Measurements from ENCODE around the gene GAREM2.

The GAREM2 gene

GRCh38 chr2:26172871-26173775, at the start of gene GAREM2:
Gene GAREM2 (plus strand): TSS chr2:26173088. CDS start chr2:26173221, 133 bp downstream.
- H3K79me2 ChIP-seq (ENCODE audit: insufficient read depth, low read length): no peaks in the 10 kb centered on the region
- H3K27ac ChIP-seq (ENCODE audit: low read depth, low read length, poor library complexity, severe bottlenecking): no peak within 1 kb of the TSS
- H3K9ac ChIP-seq (ENCODE audit: low read length): no peak within 1 kb of the TSS; the same call in 1 of the 2 replicates
- no peaks in the 10 kb centered on the region for H3F3A ChIP-seq (ENCODE audit: insufficient read depth, low read length)
- TF ChIP-seq EZH2 (IDR thresholded peaks at IDR 0.05; ENCODE audit: borderline replicate concordance, low read length) (no peak), CTCF (IDR thresholded peaks at IDR 0.05; ENCODE audit: low read length) (no peak)
- H3K9me2 ChIP-seq (ENCODE audit: low read depth, low read length): no peaks in the 10 kb centered on the region
- H3K4me3 ChIP-seq (ENCODE audit: low read depth, low read length, poor library complexity, severe bottlenecking): peak within 1 kb of the TSS; percentile 49
- peak within 1 kb of the TSS; percentile 67 for H3K4me2 ChIP-seq (ENCODE audit: low read length)
- H4K20me1 ChIP-seq (ENCODE audit: insufficient read depth, low read length): no peaks in the 10 kb centered on the region
- H3K27me3 ChIP-seq (ENCODE audit: insufficient read depth, low read length): 0 out of 2 replicates have a peak, but pooled peaks cover 6% of the 10 kb centered on the region
- H3K9me3 ChIP-seq (ENCODE audit: low read length): no peaks in the 10 kb centered on the region
- no peaks in the 10 kb centered on the region for H3K4me1 ChIP-seq (ENCODE audit: insufficient read depth, low read length, severe bottlenecking)
- no peak within 1 kb of the TSS for H2AFZ ChIP-seq (ENCODE audit: low read length)
- H3K36me3 ChIP-seq (ENCODE audit: insufficient read depth, low read length): no peaks in the 10 kb centered on the region

- Histone ChIP-seq H3K4me1 (ENCODE audit: insufficient read depth, low read length, severe bottlenecking) (no peaks in the 10 kb centered on the region), H3K9me2 (ENCODE audit: low read depth, low read length) (no peaks in the 10 kb centered on the region), H3K36me3 (ENCODE audit: insufficient read depth, low read length) (peaks cover 21% of the 10 kb centered on the region), H3K27ac (ENCODE audit: low read depth, low read length, poor library complexity, severe bottlenecking) (no peak overlapping the region), H3K9me3 (ENCODE audit: low read length) (no peaks in the 10 kb centered on the region), H3K4me2 (ENCODE audit: low read length) (no peak overlapping the region), H2AFZ (ENCODE audit: low read length) (no peak overlapping the region), H4K20me1 (ENCODE audit: insufficient read depth, low read length) (no peaks in the 10 kb centered on the region), H3F3A (ENCODE audit: insufficient read depth, low read length) (no peaks in the 10 kb centered on the region), H3K79me2 (ENCODE audit: insufficient read depth, low read length) (no peaks in the 10 kb centered on the region), H3K4me3 (ENCODE audit: low read depth, low read length, poor library complexity, severe bottlenecking) (no peak overlapping the region), H3K27me3 (ENCODE audit: insufficient read depth, low read length) (no peaks in the 10 kb centered on the region), H3K9ac (ENCODE audit: low read length) (no peak overlapping the region)
- TF ChIP-seq EZH2 (IDR thresholded peaks at IDR 0.05; ENCODE audit: borderline replicate concordance, low read length): no peak
- TF ChIP-seq CTCF (IDR thresholded peaks at IDR 0.05; ENCODE audit: low read length): no peak
Observed at GRCh38 chr2:26123426-26123825, 49.5 kb upstream of the GAREM2 start.

- no peak overlapping the region for H2AFZ ChIP-seq (ENCODE audit: low read length)
- H3K4me2 ChIP-seq (ENCODE audit: low read length): no peak overlapping the region
- H4K20me1 ChIP-seq (ENCODE audit: insufficient read depth, low read length): no peaks in the 10 kb centered on the region
- H3K9me2 ChIP-seq (ENCODE audit: low read depth, low read length): no peaks in the 10 kb centered on the region
- no peaks in the 10 kb centered on the region for H3K4me1 ChIP-seq (ENCODE audit: insufficient read depth, low read length, severe bottlenecking)
- TF ChIP-seq EZH2 (IDR thresholded peaks at IDR 0.05; ENCODE audit: borderline replicate concordance, low read length) (no peak), CTCF (IDR thresholded peaks at IDR 0.05; ENCODE audit: low read length) (no peak)
- no peaks in the 10 kb centered on the region for H3F3A ChIP-seq (ENCODE audit: insufficient read depth, low read length)
- no peaks in the 10 kb centered on the region for H3K9me3 ChIP-seq (ENCODE audit: low read length)
- no peak overlapping the region for H3K4me3 ChIP-seq (ENCODE audit: low read depth, low read length, poor library complexity, severe bottlenecking)
- no peak overlapping the region for H3K9ac ChIP-seq (ENCODE audit: low read length)
- H3K27ac ChIP-seq (ENCODE audit: low read depth, low read length, poor library complexity, severe bottlenecking): no peak overlapping the region
- no peaks in the 10 kb centered on the region for H3K79me2 ChIP-seq (ENCODE audit: insufficient read depth, low read length)
- H3K36me3 ChIP-seq (ENCODE audit: insufficient read depth, low read length): peaks cover 39% of the 10 kb centered on the region
- no peaks in the 10 kb centered on the region for H3K27me3 ChIP-seq (ENCODE audit: insufficient read depth, low read length)
Observed at GRCh38 chr2:26126074-26126473, 46.8 kb upstream of the GAREM2 start.
